GM12878 (cell line): ENCODE measurements around the gene BBS12. TPM values are rescaled to one million over a fixed set of nuclear protein-coding genes. Genes with fewer than 3 reads are reported as not detected.

ENCODE experiments used
- MYC ChIP-seq: IDR thresholded peaks from 2 replicates; pipeline ENCODE4 v1.6.1; 2011; ENCODE audit warnings: mild to moderate bottlenecking, low read length, moderate library complexity, inconsistent platforms; ENCODE audit not compliant: insufficient read depth, insufficient replicate concordance, insufficient read length, severe bottlenecking
- NFXL1 ChIP-seq: fragments of 450-650 bp; IDR thresholded peaks from 2 replicates; pipeline ENCODE4 v1.6.1; 2017; ENCODE audit warnings: antibody characterized with exemption, mild to moderate bottlenecking, borderline replicate concordance
- YBX1 ChIP-seq: fragments of 450-650 bp; IDR thresholded peaks from 2 replicates; pipeline ENCODE4 v1.6.1; 2016; ENCODE audit warnings: antibody characterized with exemption
- polyA plus RNA-seq, 11 experiments: library from polyadenylated mRNA; depleted of rRNA in 4 of 11; unstranded in 6 of 11; stranded (reverse) in 5 of 11; fragments of >200 nt; fragmentation: Nextera tagmentation in 4 of 11; fragmentation: Illumina TruSeq in 1 of 11; extraction: Ambion mirVana in 4 of 11; extraction: Trizol in 1 of 11; gene quantifications; 1 replicate in 1 of 11; 2 replicates in 10 of 11; pipeline versions ENCODE4 v1.2.1 to v1.2.3, GENCODE V29; 2011 to 2016; ENCODE audit warnings: inconsistent platforms in 2 of 11, missing spikeins in 2 of 11, low read depth in 1 of 11
- total RNA-seq, 4 experiments: library from RNA; depleted of rRNA in 3 of 4; stranded (reverse); fragments of >200 nt in 3 of 4; fragmentation: Illumina TruSeq in 1 of 4; extraction: Trizol in 1 of 4; gene quantifications; 2 replicates each; pipeline versions ENCODE4 v1.2.1 to v1.2.3, GENCODE V29; 2013 to 2021
- TF ChIP-seq, protein P1 (sequence below): IDR thresholded peaks from 2 replicates; pipeline ENCODE4 v1.6.1; 2012; ENCODE audit warnings: improper control_type of control experiment, low read depth, low read length; ENCODE audit not compliant: insufficient replicate concordance
- TF ChIP-seq, protein P2 (sequence below): fragments of 450-650 bp; IDR thresholded peaks from 2 replicates; pipeline ENCODE4 v1.6.1; 2017; ENCODE audit warnings: mild to moderate bottlenecking, moderate library complexity
- TF ChIP-seq, protein P3 (sequence below): fragments of 450-650 bp; formaldehyde crosslinking; IDR thresholded peaks from 2 replicates; pipeline ENCODE4 v1.4.0; 2022; ENCODE audit warnings: mild to moderate bottlenecking, moderate library complexity
- TF ChIP-seq, protein P4 (sequence below): fragments of 450-650 bp; IDR thresholded peaks from 2 replicates; pipeline ENCODE4 v1.6.1; 2017; ENCODE audit warnings: low read depth, mild to moderate bottlenecking, moderate library complexity
- TF ChIP-seq, protein P5 (sequence below): fragments of 450-650 bp; IDR thresholded peaks from 2 replicates; pipeline ENCODE4 v1.6.1; 2017; ENCODE audit warnings: borderline replicate concordance

BBS12 gene
- total and polyA plus RNA-seq, 10 of the 15 experiments (the other 5 are each of a cell fraction or from before 2014, with no cell fraction given): 0.15 to 0.63 (median 0.42) TPM

DNA sequence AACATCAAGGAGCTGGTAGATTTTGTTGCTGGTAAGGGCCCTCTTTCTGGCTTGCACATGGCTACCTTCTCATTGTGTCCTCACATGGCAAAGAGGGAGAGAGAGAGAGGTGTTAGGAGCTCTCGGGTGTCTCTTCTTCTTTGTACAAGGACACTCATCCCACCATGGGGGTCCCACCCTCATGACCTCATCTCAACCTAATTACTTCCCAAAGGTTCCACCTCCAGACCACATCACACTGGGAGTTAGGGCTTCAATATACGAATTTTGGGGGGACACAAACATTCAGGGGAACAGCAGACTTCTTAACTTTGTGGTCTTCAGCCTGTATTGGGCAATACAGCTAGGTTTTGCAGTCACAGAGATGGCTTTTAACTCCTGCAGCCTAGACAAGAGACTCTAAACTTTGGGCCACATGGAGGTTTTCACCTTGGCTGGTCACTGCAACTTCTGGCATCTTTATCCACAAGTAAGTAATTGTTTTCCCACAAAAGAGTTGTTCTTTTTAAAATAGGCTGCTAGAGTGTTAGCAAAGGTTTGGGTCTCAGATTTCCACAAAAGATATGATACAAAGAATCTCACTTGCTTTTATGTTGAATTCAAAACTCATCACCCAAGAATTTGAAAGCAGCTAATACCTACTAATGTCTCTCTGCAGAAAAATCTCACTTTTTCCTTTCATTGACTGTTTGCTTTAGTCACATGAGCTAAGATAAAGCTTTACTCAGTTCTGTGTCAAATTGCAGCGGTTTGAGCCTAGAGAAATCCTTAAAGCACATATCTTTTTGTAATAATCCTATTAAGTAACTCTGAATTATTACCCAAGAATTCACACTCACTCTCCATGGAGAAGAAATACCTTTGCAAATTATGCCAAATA lies 39.6 kb upstream of the BBS12 start (continued):
- TF ChIP-seq, protein P1, sequence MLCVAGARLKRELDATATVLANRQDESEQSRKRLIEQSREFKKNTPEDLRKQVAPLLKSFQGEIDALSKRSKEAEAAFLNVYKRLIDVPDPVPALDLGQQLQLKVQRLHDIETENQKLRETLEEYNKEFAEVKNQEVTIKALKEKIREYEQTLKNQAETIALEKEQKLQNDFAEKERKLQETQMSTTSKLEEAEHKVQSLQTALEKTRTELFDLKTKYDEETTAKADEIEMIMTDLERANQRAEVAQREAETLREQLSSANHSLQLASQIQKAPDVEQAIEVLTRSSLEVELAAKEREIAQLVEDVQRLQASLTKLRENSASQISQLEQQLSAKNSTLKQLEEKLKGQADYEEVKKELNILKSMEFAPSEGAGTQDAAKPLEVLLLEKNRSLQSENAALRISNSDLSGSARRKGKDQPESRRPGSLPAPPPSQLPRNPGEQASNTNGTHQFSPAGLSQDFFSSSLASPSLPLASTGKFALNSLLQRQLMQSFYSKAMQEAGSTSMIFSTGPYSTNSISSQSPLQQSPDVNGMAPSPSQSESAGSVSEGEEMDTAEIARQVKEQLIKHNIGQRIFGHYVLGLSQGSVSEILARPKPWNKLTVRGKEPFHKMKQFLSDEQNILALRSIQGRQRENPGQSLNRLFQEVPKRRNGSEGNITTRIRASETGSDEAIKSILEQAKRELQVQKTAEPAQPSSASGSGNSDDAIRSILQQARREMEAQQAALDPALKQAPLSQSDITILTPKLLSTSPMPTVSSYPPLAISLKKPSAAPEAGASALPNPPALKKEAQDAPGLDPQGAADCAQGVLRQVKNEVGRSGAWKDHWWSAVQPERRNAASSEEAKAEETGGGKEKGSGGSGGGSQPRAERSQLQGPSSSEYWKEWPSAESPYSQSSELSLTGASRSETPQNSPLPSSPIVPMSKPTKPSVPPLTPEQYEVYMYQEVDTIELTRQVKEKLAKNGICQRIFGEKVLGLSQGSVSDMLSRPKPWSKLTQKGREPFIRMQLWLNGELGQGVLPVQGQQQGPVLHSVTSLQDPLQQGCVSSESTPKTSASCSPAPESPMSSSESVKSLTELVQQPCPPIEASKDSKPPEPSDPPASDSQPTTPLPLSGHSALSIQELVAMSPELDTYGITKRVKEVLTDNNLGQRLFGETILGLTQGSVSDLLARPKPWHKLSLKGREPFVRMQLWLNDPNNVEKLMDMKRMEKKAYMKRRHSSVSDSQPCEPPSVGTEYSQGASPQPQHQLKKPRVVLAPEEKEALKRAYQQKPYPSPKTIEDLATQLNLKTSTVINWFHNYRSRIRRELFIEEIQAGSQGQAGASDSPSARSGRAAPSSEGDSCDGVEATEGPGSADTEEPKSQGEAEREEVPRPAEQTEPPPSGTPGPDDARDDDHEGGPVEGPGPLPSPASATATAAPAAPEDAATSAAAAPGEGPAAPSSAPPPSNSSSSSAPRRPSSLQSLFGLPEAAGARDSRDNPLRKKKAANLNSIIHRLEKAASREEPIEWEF: no peak
- no peak for TF ChIP-seq YBX1
- no peak for TF ChIP-seq MYC
- TF ChIP-seq NFXL1: no peak
- TF ChIP-seq, protein P2, sequence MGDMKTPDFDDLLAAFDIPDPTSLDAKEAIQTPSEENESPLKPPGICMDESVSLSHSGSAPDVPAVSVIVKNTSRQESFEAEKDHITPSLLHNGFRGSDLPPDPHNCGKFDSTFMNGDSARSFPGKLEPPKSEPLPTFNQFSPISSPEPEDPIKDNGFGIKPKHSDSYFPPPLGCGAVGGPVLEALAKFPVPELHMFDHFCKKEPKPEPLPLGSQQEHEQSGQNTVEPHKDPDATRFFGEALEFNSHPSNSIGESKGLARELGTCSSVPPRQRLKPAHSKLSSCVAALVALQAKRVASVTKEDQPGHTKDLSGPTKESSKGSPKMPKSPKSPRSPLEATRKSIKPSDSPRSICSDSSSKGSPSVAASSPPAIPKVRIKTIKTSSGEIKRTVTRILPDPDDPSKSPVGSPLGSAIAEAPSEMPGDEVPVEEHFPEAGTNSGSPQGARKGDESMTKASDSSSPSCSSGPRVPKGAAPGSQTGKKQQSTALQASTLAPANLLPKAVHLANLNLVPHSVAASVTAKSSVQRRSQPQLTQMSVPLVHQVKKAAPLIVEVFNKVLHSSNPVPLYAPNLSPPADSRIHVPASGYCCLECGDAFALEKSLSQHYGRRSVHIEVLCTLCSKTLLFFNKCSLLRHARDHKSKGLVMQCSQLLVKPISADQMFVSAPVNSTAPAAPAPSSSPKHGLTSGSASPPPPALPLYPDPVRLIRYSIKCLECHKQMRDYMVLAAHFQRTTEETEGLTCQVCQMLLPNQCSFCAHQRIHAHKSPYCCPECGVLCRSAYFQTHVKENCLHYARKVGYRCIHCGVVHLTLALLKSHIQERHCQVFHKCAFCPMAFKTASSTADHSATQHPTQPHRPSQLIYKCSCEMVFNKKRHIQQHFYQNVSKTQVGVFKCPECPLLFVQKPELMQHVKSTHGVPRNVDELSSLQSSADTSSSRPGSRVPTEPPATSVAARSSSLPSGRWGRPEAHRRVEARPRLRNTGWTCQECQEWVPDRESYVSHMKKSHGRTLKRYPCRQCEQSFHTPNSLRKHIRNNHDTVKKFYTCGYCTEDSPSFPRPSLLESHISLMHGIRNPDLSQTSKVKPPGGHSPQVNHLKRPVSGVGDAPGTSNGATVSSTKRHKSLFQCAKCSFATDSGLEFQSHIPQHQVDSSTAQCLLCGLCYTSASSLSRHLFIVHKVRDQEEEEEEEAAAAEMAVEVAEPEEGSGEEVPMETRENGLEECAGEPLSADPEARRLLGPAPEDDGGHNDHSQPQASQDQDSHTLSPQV: no peak
- TF ChIP-seq, protein P3, sequence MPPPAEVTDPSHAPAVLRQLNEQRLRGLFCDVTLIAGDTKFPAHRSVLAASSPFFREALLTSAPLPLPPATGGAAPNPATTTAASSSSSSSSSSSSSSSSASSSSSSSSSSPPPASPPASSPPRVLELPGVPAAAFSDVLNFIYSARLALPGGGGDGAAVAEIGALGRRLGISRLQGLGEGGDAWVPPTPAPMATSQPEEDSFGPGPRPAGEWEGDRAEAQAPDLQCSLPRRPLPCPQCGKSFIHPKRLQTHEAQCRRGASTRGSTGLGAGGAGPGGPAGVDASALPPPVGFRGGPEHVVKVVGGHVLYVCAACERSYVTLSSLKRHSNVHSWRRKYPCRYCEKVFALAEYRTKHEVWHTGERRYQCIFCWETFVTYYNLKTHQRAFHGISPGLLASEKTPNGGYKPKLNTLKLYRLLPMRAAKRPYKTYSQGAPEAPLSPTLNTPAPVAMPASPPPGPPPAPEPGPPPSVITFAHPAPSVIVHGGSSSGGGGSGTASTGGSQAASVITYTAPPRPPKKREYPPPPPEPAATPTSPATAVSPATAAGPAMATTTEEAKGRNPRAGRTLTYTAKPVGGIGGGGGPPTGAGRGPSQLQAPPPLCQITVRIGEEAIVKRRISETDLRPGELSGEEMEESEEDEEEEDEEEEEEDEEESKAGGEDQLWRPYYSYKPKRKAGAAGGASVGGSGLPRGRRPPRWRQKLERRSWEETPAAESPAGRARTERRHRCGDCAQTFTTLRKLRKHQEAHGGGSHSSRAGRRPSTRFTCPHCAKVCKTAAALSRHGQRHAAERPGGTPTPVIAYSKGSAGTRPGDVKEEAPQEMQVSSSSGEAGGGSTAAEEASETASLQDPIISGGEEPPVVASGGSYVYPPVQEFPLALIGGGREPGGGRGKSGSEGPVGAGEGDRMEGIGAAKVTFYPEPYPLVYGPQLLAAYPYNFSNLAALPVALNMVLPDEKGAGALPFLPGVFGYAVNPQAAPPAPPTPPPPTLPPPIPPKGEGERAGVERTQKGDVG (CRISPR knock-in tag): no peak
- TF ChIP-seq, protein P4, sequence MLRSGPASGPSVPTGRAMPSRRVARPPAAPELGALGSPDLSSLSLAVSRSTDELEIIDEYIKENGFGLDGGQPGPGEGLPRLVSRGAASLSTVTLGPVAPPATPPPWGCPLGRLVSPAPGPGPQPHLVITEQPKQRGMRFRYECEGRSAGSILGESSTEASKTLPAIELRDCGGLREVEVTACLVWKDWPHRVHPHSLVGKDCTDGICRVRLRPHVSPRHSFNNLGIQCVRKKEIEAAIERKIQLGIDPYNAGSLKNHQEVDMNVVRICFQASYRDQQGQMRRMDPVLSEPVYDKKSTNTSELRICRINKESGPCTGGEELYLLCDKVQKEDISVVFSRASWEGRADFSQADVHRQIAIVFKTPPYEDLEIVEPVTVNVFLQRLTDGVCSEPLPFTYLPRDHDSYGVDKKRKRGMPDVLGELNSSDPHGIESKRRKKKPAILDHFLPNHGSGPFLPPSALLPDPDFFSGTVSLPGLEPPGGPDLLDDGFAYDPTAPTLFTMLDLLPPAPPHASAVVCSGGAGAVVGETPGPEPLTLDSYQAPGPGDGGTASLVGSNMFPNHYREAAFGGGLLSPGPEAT: no peak
- TF ChIP-seq, protein P5, sequence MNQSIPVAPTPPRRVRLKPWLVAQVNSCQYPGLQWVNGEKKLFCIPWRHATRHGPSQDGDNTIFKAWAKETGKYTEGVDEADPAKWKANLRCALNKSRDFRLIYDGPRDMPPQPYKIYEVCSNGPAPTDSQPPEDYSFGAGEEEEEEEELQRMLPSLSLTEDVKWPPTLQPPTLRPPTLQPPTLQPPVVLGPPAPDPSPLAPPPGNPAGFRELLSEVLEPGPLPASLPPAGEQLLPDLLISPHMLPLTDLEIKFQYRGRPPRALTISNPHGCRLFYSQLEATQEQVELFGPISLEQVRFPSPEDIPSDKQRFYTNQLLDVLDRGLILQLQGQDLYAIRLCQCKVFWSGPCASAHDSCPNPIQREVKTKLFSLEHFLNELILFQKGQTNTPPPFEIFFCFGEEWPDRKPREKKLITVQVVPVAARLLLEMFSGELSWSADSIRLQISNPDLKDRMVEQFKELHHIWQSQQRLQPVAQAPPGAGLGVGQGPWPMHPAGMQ: no peak
